SK-N-SH (cell line): ENCODE measurements around the gene CCDC192. TPM values are rescaled to one million over a fixed set of nuclear protein-coding genes. Genes with fewer than 3 reads are reported as not detected.

ENCODE experiments used
- CTCF ChIA-PET: fragments of 300-600, 350-600 bp; formaldehyde crosslinking; extraction: SDS; loops from one replicate; lab custom pipeline; 2021; lab: Yijun Ruan, JAX
- POLR2A ChIA-PET: fragments of 350-600 bp; sonication (Branson Sonifier 250); formaldehyde crosslinking; extraction: SDS; loops from one replicate; lab custom pipeline; 2020; ENCODE audit warnings: antibody characterized with exemption, inconsistent platforms; lab: Yijun Ruan, JAX
- DNase-seq: peaks from one replicate; pipeline ENCODE4 v3.0.0; 2012
- H2AFZ ChIP-seq: fragments of 200-600 bp; sonication (generic); 2 replicates; pipeline ENCODE4 v1.8.1; 2016; ENCODE audit warnings: antibody characterized with exemption, mild to moderate bottlenecking, low read depth
- H3F3A ChIP-seq: fragments of 200-600 bp; sonication (generic); replicated peaks from 2 replicates; pipeline ENCODE3; 2016; ENCODE audit warnings: antibody characterized with exemption, mild to moderate bottlenecking; ENCODE audit not compliant: insufficient read depth
- H3K27ac ChIP-seq, 2 experiments: fragments of 200-500 bp in 1 of 2; fragments of 200-600 bp in 1 of 2; sonication (Bioruptor generic) in 1 of 2; sonication (generic), shearing (Covaris generic) in 1 of 2; 2 replicates each; pipeline versions ENCODE4 v1.5.1 to v1.6.1; 2014 to 2016; ENCODE audit warnings: low read depth in 2 of 2, inconsistent platforms in 1 of 2, low read length in 1 of 2, mild to moderate bottlenecking in 1 of 2, mixed read lengths in 1 of 2
- H3K27me3 ChIP-seq: fragments of 200-600 bp; sonication (generic), shearing (Covaris generic); 2 replicates; pipeline ENCODE4 v1.6.1; 2016; ENCODE audit warnings: mixed run types; ENCODE audit not compliant: insufficient read depth
- H3K36me3 ChIP-seq, 2 experiments: fragments of 200-500 bp in 1 of 2; fragments of 200-600 bp in 1 of 2; sonication (Bioruptor generic) in 1 of 2; sonication (generic) in 1 of 2; replicated peaks in 1 of 2; 2 replicates each; pipeline versions ENCODE3 to v1.5.1; 2014 to 2016; ENCODE audit warnings: low read length in 1 of 2, mild to moderate bottlenecking in 1 of 2; ENCODE audit not compliant: insufficient read depth in 2 of 2, control insufficient read depth in 1 of 2
- H3K4me1 ChIP-seq, 2 experiments: fragments of 200-500 bp in 1 of 2; fragments of 200-600 bp in 1 of 2; sonication (Bioruptor generic) in 1 of 2; sonication (generic), shearing (Covaris generic) in 1 of 2; 2 replicates each; pipeline versions ENCODE4 v1.5.1 to v1.6.1; 2014 to 2016; ENCODE audit warnings: low read depth in 1 of 2, low read length in 1 of 2, mixed run types in 1 of 2; ENCODE audit not compliant: insufficient read depth in 2 of 2, control insufficient read depth in 1 of 2
- H3K4me2 ChIP-seq: fragments of 200-600 bp; sonication (generic), shearing (Covaris generic); 2 replicates; pipeline ENCODE4 v1.6.1; 2017; ENCODE audit warnings: mixed run types
- H3K4me3 ChIP-seq, 2 experiments: fragments of 200-500 bp in 1 of 2; fragments of 200-600 bp in 1 of 2; sonication (Bioruptor generic) in 1 of 2; sonication (generic), shearing (Covaris generic) in 1 of 2; 2 replicates each; pipeline versions ENCODE4 v1.5.1 to v1.8.1; 2014 to 2016; ENCODE audit warnings: low read depth in 2 of 2, inconsistent platforms in 1 of 2, low read length in 1 of 2, mild to moderate bottlenecking in 1 of 2, mixed read lengths in 1 of 2, moderate library complexity in 1 of 2
- H3K79me2 ChIP-seq: fragments of 200-600 bp; sonication (generic); 2 replicates; pipeline ENCODE4 v1.8.1; 2017; ENCODE audit warnings: mild to moderate bottlenecking; ENCODE audit not compliant: insufficient read depth
- H3K9ac ChIP-seq: fragments of 200-600 bp; sonication (generic); 2 replicates; pipeline ENCODE4 v1.6.1; 2017; ENCODE audit warnings: mixed run types
- H3K9me2 ChIP-seq: fragments of 200-600 bp; sonication (generic); 2 replicates; pipeline ENCODE4 v1.6.1; 2017; ENCODE audit warnings: mixed run types
- H3K9me3 ChIP-seq: fragments of 200-600 bp; sonication (generic); 2 replicates; pipeline ENCODE4 v1.6.1; 2017; ENCODE audit warnings: mixed run types, mild to moderate bottlenecking, moderate library complexity
- H4K20me1 ChIP-seq: fragments of 200-600 bp; sonication (generic); 2 replicates; pipeline ENCODE4 v1.6.1; 2017; ENCODE audit warnings: mild to moderate bottlenecking, mixed run types; ENCODE audit not compliant: insufficient read depth
- FOSL2 ChIP-seq: IDR thresholded peaks from 2 replicates; pipeline ENCODE4 v1.4.0; 2012; ENCODE audit warnings: low read depth, mild to moderate bottlenecking, moderate library complexity, borderline replicate concordance
- MEF2A ChIP-seq: IDR thresholded peaks from 2 replicates; pipeline ENCODE4 v1.4.0; 2012; ENCODE audit warnings: low read depth, borderline replicate concordance
- RCOR1 ChIP-seq: fragments of 150-350 bp; IDR thresholded peaks from 2 replicates; pipeline ENCODE4 v1.6.1; 2017; ENCODE audit warnings: antibody characterized with exemption, low read length
- TCF12 ChIP-seq: IDR thresholded peaks from 2 replicates; pipeline ENCODE4 v1.4.0; 2012
- USF2 ChIP-seq: fragments of 150-350 bp; IDR thresholded peaks from 2 replicates; pipeline ENCODE4 v1.6.1; 2017; ENCODE audit warnings: antibody characterized with exemption, low read length, low read depth, borderline replicate concordance
- YY1 ChIP-seq: IDR thresholded peaks from 2 replicates; pipeline ENCODE4 v1.4.0; 2012; ENCODE audit warnings: low read depth, mild to moderate bottlenecking
- WGBS: methylation state at CpG from one replicate; pipeline ENCODE4 v1.1.6; 2017; ENCODE audit warnings: low lambda C conversion rate; 5-methylcytosine and 5-hydroxymethylcytosine counted together
- polyA plus RNA-seq, 3 experiments: library from polyadenylated mRNA; depleted of rRNA; stranded (reverse); fragments of >200 nt; gene quantifications; 2 replicates each; pipeline ENCODE4 v1.2.3, GENCODE V29; 2012
- TF ChIP-seq, protein P1 (sequence below): IDR thresholded peaks from 2 replicates; pipeline ENCODE4 v1.4.0; 2012; ENCODE audit warnings: low read depth, borderline replicate concordance

Gene CCDC192
- polyA plus RNA-seq, 1 of the 3 experiments (the other 2 are of a cell fraction), result not detected

- CTCF ChIA-PET, result no interaction called here
- Histone ChIP-seq H3K27ac (no peak overlapping the region), H3F3A (no peaks in the 10 kb centered on the region), H3K4me2 (no peak overlapping the region), H2AFZ (no peak overlapping the region), H3K4me3 (no peak overlapping the region), H3K4me1 (no peaks in the 10 kb centered on the region), H3K79me2 (no peaks in the 10 kb centered on the region), H3K36me3 (no peaks in the 10 kb centered on the region), H4K20me1 (no peaks in the 10 kb centered on the region), H3K9ac (no peak overlapping the region), H3K9me2 (no peaks in the 10 kb centered on the region), H3K27me3 (no peaks in the 10 kb centered on the region), H3K9me3 (no peaks in the 10 kb centered on the region)
- POLR2A ChIA-PET, result no interaction called here
- TF ChIP-seq YY1 (no peak), USF2 (no peak)
- no peak for DNase-seq
Observed at GRCh38 chr5:127839072-127839471, 135.9 kb downstream of the CCDC192 start.

DNA sequence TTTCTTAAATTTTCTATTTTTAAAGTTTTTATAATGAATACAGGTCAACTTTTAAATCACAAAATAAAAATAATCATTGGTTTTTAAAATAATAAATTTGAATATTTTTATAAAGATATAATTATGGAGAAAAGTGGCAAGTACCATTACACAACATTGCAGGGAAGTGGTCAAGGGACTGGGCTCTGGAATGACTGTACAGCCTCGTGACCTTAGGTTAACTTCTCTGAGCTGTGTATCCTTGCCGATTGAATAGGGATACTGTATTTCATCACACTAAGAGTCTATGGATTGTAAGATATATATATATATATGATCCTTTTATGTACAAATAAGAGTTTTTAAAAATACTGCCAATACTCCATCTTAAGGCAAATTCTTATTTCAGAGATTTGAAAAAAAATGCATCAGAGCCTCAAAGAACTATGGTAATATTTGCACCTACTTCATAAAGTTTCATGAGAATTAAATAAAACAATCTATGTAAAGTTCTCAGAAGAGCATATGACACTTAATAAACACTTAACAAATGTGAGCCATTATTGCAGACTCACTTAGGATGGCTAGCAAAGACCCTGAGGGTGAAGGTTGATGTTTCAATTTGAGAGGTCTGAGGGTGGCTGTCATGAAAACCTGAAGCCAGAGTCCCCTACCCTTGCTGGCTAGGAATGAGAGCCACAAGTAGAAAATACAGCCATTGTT, 136.5 kb downstream of the CCDC192 start:
- TF ChIP-seq, protein P1, sequence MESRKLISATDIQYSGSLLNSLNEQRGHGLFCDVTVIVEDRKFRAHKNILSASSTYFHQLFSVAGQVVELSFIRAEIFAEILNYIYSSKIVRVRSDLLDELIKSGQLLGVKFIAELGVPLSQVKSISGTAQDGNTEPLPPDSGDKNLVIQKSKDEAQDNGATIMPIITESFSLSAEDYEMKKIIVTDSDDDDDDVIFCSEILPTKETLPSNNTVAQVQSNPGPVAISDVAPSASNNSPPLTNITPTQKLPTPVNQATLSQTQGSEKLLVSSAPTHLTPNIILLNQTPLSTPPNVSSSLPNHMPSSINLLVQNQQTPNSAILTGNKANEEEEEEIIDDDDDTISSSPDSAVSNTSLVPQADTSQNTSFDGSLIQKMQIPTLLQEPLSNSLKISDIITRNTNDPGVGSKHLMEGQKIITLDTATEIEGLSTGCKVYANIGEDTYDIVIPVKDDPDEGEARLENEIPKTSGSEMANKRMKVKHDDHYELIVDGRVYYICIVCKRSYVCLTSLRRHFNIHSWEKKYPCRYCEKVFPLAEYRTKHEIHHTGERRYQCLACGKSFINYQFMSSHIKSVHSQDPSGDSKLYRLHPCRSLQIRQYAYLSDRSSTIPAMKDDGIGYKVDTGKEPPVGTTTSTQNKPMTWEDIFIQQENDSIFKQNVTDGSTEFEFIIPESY, result no peak
- TF ChIP-seq FOSL2, result no peak
- TF ChIP-seq TCF12, result no peak
- no peak for TF ChIP-seq USF2
- TF ChIP-seq RCOR1, result no peak
- no peak for TF ChIP-seq MEF2A
- ChIA-PET CTCF (interaction anchor here (1.5 kb wide), 1 partner anchor 36 kb away, joined by 4 read pairs; no protein-coding TSS in a partner anchor), POLR2A (no interaction called here)
- no peak for DNase-seq
- Histone ChIP-seq H3K4me2 (no peak overlapping the region), H3K27me3 (no peaks in the 10 kb centered on the region), H3K4me1 (no peaks in the 10 kb centered on the region), H3F3A (no peaks in the 10 kb centered on the region), H3K9me3 (no peaks in the 10 kb centered on the region), H3K36me3 (no peaks in the 10 kb centered on the region), H3K9ac (no peak overlapping the region), H3K4me3 (no peak overlapping the region), H4K20me1 (no peaks in the 10 kb centered on the region), H2AFZ (0 out of 2 replicates have a peak overlapping the region, but pooled peaks have one; percentile 6), H3K9me2 (no peaks in the 10 kb centered on the region), H3K79me2 (no peaks in the 10 kb centered on the region), H3K27ac (no peak overlapping the region)
- WGBS, result 36% methylated on average over 2 of the region's 2 CpGs
